HUDEP-2 (cell line): ENCODE data around the gene BLVRB.
"Not testable (repeated sequence)": the region's sequence is repeated elsewhere in the genome, so short reads cannot be mapped to it uniquely, and the experiment has no call there.

ENCODE experiments used
- DNase-seq, 76 experiments: peaks; one replicate each; lab custom pipeline; 2025; ENCODE audit not compliant: unreplicated experiment in 76 of 76; lab: John Stamatoyannopoulos, UW

The BLVRB gene

GRCh38 chr19:40453151-40453735 lies 12.3 kb downstream of the BLVRB start:
- DNase-seq = no peak

GRCh38 chr19:40452016-40452415 lies 13.5 kb downstream of the BLVRB start:
- DNase-seq = peak in 1 of 76 experiments; percentile 23

GRCh38 chr19:40450664-40451063 lies 14.9 kb downstream of the BLVRB start:
- DNase-seq = no peak

- DNase-seq = no peak
Observed at GRCh38 chr19:40449506-40449905, 16.0 kb downstream of the BLVRB start.

DNA sequence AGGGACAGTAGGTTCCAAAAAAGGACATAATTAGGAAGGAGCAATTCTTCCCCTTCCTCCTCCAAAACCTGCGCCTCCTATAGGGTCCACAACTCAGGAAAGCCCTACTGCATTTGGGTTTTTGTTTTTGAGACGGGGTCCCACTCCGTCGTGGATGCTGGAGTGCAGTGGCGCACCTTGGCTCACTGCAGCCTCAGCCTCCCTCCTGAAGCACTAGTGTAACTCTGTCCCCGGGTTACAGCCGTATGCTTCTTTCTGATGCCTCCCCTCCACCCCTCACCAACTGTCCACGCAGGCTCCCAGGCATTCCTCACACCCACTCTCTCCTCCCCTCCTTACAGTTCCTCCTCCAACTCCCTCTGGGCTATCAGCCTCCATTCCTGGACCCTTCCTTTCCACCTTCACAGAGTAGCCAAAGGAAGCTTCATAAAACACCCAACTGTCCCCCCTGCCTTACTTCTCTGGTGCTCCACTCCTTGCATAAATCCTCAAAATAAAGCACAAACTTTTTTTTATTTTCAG lies 19.2 kb downstream of the BLVRB start:
- no peak for DNase-seq

DNA sequence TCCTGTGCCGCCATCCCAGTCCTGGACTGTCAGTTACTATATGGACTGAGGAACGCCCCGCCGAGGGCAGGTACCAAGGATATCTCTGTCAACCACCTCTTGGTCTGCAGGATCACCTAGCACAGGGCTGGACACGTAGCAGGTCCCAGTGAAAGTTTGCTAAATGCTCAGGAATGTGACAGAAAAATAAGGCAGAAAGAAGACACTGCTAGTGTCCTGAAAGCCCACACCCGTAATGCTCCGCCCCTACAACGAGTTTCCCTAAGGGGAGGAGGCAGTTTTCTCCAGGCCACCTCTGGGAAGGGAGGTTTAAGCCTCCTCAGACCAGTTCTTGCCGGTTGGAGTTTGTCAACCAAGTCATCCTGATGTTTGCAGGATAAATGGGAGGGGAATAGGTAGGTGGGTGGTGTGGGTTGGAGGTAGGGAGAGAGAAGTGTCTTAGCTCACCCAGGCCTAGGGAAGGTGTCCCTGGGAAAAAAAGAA lies 19.7 kb downstream of the BLVRB start:
- peak in 20 of 76 experiments; percentile 7 to 48 (median 34) for DNase-seq

- DNase-seq = no peak
Observed at GRCh38 chr19:40444825-40445312, 20.7 kb downstream of the BLVRB start.

GRCh38 chr19:40444000-40444824 lies 21.3 kb downstream of the BLVRB start, which contains the start of gene SERTAD3:
Gene SERTAD3 (minus strand): TSS chr19:40444335. CDS start chr19:40442080, 2,255 bp downstream.
- peak; percentile 57 to 100 (median 97) for DNase-seq

- peak in 75 of 76 experiments; percentile 94 to 100 (median 100) for DNase-seq
Observed at GRCh38 chr19:40443131-40443999, 22.2 kb downstream of the BLVRB start.

- DNase-seq = no peak
Observed at GRCh38 chr19:40442328-40443130, 23.0 kb downstream of the BLVRB start.

GRCh38 chr19:40441719-40442253 lies 23.8 kb downstream of the BLVRB start:
- no peak for DNase-seq

DNA sequence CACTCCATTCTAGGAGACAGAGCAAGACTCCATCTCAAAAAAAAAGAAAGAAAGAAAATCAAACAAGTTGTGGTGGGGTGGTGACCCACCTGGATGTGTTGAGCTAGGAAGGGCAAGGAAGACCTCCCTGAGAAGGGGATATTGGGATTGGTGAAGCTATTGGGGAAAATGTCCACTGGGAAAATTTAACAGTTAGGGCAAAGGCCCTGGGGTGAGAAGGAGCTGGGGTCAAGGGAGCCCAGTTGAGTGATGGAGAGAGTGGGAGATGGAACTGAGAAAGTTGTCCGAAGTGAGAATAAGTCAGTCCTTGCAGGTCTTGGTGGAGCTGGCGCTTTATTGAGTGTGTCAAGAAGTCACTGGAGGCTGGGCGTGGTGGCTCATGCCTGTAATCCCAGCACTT lies 27.3 kb downstream of the BLVRB start:
- DNase-seq = no peak

DNA sequence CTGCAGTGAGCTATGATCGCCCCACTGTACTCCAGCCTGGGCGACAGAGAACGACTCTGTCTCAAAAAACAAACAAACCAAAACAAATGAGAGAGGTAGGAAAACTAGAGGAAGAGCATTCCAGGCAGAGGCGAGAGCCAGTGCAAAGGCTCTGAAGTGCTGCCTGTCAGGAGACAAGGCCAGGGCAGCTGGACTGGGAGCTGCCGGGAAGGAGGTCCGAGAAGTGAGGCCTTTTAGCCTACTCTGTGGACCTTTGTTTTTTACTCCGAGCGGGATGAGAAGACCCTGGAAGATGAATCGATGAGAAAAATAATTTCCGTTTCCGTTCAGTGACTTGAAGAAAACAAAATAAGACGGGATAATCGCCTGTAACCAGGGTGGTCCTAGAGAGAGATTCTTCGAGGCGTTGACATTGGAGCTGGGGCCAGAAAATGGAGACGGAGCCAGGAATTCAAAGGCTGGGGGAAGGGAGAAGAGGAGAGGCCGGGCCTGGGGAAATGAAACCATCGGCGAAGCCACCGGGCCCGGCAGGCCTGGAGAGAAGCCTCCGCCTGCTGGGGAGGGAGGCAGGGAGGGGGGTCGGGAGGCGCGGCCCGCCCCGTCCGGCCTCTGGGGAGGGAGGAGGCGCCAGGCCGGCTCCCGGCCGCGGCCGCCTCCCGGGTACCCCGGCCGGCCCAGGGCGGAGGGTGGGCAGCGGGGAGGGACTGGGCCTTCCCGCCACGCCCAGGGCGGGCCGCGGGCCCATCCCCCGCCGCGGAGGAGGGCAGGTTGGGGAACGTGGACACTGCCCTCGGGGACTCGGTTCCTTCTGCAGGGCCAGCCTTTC lies 31.9 kb downstream of the BLVRB start:
- peak in 68 of 76 experiments; percentile 28 to 88 (median 77) for DNase-seq

- DNase-seq = not testable (repeated sequence)
Observed at GRCh38 chr19:40432760-40433159, 32.8 kb downstream of the BLVRB start.

DNA sequence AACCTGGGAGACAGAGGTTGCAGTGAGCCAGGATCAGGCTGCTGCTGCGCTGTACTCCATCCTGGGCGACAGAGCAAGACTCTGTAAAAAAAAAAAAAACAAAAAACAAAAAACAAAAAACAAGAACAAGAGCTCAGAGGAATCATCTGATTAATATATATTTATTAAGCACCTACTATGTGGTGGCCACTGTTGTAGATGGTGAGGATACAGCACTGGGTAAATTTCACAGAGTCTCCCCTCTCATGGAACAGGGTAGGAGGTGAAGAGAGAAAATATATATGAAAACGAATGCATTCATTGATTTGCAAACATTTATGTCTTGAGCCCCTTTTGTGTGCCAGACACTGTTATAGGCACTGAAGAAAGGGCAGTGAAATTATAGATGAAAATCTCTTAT lies 33.8 kb downstream of the BLVRB start:
- DNase-seq = no peak

- not testable (repeated sequence) for DNase-seq
Observed at GRCh38 chr19:40430242-40430641, 35.3 kb downstream of the BLVRB start.

DNA sequence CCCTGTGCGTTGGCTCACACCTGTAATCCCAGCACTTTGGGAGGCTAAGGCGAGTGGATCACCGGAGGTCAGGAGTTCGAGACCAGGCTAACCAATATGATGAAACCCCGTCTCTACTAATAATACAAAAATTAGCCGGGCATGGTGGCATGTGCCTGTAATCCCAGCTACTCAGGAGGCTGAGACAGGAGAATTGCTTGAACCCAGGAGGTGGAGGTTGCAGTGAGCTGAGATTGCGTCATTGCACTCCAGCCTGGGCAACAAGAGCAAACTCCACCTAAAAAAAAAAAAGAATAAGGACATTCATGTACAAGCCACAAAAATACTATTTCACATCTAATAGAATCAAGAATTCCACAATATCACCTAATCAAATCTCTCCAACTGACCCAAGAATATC lies 37.3 kb downstream of the BLVRB start:
- not testable (repeated sequence) for DNase-seq

DNA sequence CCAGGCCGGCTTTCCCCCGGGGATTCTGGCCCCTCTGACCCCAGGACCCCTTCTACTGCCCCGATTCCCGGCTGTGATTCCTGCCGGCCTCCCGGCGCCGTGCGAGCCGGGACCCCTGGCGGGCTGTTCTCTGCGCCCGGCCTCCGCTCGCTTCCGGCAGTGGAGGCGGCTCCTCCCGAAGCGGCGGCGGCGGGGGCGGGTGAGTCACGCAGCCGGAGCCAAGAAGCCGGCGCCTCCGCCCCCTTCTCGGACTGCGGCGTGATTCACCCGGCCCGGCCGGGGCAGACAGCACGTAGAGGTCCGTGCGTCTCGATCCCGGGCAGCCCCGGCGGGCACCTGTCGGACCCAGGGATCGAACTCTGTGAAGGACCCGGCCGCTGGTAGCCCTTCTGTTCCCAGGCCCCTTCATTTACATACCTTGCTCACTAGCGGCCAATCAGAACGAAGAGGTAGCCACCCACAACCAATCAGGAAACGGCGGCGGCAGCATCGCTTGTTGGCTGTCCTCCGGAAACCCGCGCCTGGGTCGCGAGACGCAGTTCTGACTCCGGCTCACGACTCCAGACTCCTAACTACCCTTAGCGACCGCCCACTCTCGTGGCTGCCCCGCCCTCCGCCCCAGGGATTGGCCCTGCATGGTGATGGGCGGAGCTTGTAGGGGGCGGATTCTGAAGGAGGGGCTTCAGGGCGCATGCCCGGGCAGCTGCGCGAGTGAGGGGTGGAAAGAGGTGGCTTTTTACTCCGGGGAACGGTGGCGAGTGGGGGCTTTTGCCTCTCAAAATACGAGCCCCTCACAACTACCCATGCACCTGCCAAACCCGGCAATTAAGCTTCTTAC lies 39.9 kb downstream of the BLVRB start, which contains the start of gene SERTAD1:
SERTAD1 (minus strand) TSS at position 543 of the 838 bp plus-strand sequence. CDS start 2,446 bp downstream, outside the sequence.
- DNase-seq = peak; percentile 93 to 100 (median 100)
